ENCODE data around the gene KDF1. TPM values are rescaled to one million over a fixed set of nuclear protein-coding genes. Genes with fewer than 3 reads are reported as not detected.

Gene KDF1
- total and polyA plus RNA-seq, 2 of the 13 experiments (the other 11 are each of a cell fraction or from before 2014, with no cell fraction given) = 1.9 to 4.9 TPM

DNA sequence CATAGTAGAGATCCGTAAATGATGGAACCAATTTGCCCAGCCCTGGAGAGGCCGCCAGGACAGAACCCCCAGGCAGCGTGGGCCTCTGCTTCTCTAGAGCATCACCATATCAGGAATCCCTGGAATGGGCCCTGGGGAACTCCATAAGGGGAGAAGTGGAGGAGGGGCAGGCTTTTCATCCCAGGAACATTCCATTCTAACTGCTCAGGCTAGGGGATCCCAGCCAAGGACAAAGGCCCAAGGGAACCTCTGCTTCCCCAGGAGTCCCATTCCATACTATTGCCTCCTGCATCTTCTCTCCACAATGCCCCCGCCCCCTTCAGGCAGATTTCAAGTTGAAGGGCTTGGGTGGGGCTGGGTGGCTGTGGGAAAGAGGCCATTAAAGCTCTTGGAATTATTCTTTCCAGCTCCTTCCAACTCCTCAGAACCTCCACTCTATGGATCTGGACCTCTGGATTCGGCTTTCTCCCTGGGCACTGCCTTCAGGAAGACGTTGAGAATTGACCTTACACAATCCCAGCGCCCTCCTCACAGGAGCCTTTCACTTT is 39.2 kb upstream of the KDF1 start (continued):
- TF ChIP-seq PHF5A (CRISPR knock-in tag; IDR thresholded peaks at IDR 0.05; ENCODE audit: low read depth, unreplicated experiment) (no peak), ZNF780A (CRISPR knock-in tag; IDR thresholded peaks at IDR 0.05) (no peak), SALL1 (CRISPR knock-in tag; IDR thresholded peaks at IDR 0.05) (no peak), ZNF264 (CRISPR knock-in tag; IDR thresholded peaks at IDR 0.05) (no peak), ZNF3 (CRISPR knock-in tag; IDR thresholded peaks at IDR 0.05) (no peak), MYC (CRISPR knock-in tag; IDR thresholded peaks at IDR 0.05; ENCODE audit: borderline replicate concordance) (no peak), RXRA (CRISPR knock-in tag; IDR thresholded peaks at IDR 0.05) (peak; percentile 21; the same call in 1 of the 2 replicates), ZNF234 (CRISPR knock-in tag; conservative IDR thresholded peaks at IDR 0.05) (no peak)
- TF ChIP-seq, protein P1, sequence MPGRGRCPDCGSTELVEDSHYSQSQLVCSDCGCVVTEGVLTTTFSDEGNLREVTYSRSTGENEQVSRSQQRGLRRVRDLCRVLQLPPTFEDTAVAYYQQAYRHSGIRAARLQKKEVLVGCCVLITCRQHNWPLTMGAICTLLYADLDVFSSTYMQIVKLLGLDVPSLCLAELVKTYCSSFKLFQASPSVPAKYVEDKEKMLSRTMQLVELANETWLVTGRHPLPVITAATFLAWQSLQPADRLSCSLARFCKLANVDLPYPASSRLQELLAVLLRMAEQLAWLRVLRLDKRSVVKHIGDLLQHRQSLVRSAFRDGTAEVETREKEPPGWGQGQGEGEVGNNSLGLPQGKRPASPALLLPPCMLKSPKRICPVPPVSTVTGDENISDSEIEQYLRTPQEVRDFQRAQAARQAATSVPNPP (CRISPR knock-in tag; IDR thresholded peaks at IDR 0.05) = no peak
- TF ChIP-seq, protein P2, sequence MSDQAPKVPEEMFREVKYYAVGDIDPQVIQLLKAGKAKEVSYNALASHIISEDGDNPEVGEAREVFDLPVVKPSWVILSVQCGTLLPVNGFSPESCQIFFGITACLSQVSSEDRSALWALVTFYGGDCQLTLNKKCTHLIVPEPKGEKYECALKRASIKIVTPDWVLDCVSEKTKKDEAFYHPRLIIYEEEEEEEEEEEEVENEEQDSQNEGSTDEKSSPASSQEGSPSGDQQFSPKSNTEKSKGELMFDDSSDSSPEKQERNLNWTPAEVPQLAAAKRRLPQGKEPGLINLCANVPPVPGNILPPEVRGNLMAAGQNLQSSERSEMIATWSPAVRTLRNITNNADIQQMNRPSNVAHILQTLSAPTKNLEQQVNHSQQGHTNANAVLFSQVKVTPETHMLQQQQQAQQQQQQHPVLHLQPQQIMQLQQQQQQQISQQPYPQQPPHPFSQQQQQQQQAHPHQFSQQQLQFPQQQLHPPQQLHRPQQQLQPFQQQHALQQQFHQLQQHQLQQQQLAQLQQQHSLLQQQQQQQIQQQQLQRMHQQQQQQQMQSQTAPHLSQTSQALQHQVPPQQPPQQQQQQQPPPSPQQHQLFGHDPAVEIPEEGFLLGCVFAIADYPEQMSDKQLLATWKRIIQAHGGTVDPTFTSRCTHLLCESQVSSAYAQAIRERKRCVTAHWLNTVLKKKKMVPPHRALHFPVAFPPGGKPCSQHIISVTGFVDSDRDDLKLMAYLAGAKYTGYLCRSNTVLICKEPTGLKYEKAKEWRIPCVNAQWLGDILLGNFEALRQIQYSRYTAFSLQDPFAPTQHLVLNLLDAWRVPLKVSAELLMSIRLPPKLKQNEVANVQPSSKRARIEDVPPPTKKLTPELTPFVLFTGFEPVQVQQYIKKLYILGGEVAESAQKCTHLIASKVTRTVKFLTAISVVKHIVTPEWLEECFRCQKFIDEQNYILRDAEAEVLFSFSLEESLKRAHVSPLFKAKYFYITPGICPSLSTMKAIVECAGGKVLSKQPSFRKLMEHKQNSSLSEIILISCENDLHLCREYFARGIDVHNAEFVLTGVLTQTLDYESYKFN (CRISPR knock-in tag; conservative IDR thresholded peaks at IDR 0.05) = 0 out of 2 replicates have a peak, but pooled peaks have one; percentile 12
- TF ChIP-seq, protein P3, sequence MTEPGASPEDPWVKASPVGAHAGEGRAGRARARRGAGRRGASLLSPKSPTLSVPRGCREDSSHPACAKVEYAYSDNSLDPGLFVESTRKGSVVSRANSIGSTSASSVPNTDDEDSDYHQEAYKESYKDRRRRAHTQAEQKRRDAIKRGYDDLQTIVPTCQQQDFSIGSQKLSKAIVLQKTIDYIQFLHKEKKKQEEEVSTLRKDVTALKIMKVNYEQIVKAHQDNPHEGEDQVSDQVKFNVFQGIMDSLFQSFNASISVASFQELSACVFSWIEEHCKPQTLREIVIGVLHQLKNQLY (CRISPR knock-in tag; IDR thresholded peaks at IDR 0.05) = no peak
- TF ChIP-seq, protein P4, sequence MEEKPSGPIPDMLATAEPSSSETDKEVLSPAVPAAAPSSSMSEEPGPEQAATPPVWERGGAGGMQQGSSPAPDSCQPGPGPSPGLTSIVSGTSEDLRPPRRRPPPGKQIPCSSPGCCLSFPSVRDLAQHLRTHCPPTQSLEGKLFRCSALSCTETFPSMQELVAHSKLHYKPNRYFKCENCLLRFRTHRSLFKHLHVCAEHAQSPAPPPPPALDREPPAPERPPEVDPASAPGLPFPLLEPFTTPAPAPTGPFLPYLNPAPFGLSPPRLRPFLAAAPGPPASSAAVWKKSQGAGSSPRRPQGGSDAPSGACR (CRISPR knock-in tag; IDR thresholded peaks at IDR 0.05) = no peak
- TF ChIP-seq, protein P5, sequence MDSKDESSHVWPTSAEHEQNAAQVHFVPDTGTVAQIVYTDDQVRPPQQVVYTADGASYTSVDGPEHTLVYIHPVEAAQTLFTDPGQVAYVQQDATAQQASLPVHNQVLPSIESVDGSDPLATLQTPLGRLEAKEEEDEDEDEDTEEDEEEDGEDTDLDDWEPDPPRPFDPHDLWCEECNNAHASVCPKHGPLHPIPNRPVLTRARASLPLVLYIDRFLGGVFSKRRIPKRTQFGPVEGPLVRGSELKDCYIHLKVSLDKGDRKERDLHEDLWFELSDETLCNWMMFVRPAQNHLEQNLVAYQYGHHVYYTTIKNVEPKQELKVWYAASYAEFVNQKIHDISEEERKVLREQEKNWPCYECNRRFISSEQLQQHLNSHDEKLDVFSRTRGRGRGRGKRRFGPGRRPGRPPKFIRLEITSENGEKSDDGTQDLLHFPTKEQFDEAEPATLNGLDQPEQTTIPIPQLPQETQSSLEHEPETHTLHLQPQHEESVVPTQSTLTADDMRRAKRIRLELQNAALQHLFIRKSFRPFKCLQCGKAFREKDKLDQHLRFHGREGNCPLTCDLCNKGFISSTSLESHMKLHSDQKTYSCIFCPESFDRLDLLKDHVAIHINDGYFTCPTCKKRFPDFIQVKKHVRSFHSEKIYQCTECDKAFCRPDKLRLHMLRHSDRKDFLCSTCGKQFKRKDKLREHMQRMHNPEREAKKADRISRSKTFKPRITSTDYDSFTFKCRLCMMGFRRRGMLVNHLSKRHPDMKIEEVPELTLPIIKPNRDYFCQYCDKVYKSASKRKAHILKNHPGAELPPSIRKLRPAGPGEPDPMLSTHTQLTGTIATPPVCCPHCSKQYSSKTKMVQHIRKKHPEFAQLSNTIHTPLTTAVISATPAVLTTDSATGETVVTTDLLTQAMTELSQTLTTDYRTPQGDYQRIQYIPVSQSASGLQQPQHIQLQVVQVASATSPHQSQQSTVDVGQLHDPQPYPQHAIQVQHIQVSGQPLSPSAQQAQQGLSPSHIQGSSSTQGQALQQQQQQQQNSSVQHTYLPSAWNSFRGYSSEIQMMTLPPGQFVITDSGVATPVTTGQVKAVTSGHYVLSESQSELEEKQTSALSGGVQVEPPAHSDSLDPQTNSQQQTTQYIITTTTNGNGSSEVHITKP (CRISPR knock-in tag; IDR thresholded peaks at IDR 0.05; ENCODE audit: low read depth) = peak; percentile 93
